T47D (cell line): ENCODE measurements around the gene ATG2B.

Source experiments
- DNase-seq, 2 experiments: peaks; one replicate each; pipeline versions ENCODE4 v3.0.0 to v3.0.0-alpha.2; 2011 to 2012; ENCODE audit warnings: low read depth in 1 of 2, low spot score in 1 of 2
- JUND ChIP-seq: IDR thresholded peaks from 2 replicates; pipeline ENCODE4 v1.6.1; 2012; ENCODE audit warnings: low read depth
- in situ Hi-C: cut with HindIII; loops from 2 replicates; pipeline ENCODE4 v1.10.0; 2016; ENCODE audit warnings: low sequenced_read_pairs, low pct_unique_long_range_greater_than_20kb

The ATG2B gene

DNA sequence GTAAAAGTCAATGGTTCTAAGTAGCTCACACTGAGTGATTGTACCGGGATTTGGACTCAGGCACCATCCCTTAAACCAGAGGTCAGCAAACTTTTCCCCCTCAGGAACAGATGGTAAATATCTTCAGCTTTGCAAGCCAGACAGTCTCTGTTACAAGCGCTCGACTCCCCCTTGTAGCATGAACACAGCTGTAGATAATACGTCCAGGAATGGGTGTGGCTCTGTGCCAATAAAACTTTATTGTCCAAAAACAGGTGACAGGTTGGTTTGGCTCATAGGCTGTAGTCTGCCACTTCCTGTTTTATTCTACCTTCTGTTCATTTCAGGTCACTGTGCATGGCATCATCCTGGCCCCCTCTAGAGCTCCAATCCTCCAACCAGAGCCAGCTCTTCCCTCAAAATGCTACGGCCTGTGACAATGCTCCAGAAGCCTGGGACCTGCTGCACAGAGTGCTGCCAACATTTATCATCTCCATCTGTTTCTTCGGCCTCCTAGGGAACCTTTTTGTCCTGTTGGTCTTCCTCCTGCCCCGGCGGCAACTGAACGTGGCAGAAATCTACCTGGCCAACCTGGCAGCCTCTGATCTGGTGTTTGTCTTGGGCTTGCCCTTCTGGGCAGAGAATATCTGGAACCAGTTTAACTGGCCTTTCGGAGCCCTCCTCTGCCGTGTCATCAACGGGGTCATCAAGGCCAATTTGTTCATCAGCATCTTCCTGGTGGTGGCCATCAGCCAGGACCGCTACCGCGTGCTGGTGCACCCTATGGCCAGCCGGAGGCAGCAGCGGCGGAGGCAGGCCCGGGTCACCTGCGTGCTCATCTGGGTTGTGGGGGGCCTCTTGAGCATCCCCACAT is 99.6 kb downstream of the ATG2B start:
- in situ Hi-C loops: no loop called here

GRCh38 chr14:96261772-96262655 is 101.1 kb downstream of the ATG2B start:
- DNase-seq: no peak
- in situ Hi-C loops: no loop called here
- TF ChIP-seq JUND: no peak

More for the DNA sequence above, 99.6 kb downstream of the ATG2B start:
- no peak for TF ChIP-seq JUND
- DNase-seq: peak in 1 of 2 experiments; percentile 40

GRCh38 chr14:96261053-96261452 is 102.1 kb downstream of the ATG2B start:
- in situ Hi-C loops: no loop called here
- no peak for TF ChIP-seq JUND
- peak in 1 of 2 experiments; percentile 51 for DNase-seq

DNA sequence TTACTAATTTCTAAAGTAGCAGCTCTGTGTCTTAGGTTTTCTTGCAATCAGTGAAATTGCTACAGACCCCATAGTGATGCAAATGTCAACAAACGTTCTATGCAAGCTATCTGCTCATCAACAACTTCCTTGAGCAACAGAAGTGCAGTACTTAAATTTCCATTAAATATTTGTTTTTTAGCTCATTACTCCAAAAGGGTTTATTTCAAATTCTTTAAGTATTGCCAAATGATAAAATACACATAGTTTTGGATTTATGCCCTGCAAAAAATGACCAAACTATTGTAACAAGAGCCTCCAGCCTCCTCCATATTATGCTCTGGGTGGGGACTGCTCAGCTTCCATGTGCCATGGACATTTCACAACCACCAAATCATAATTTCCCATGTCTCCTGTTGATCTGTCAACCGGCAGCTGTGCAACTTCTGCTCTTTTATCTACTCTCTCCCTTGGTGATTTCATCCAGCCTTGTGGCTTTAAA is 102.8 kb downstream of the ATG2B start:
- in situ Hi-C loops: no loop called here
- DNase-seq: no peak
- no peak for TF ChIP-seq JUND

DNA sequence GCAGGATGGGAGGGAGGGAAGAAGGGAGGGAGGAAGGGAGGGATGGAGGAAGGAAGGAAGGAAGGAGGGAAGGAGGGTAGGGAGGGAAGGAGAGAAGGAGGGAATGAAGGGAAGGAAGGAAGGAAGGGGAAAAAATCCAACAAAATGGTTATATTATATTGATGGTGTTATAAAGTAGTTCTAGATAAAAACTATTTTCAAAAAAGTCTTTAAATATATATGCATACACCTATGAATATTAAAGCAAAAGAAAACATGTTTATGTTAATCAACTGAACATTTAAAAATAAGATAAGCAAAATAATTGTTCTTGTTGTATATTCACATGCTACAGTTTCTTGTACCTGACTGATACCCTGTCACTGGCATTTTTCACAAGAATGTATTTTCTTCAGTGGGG is 105.2 kb downstream of the ATG2B start:
- DNase-seq: no peak
- TF ChIP-seq JUND: no peak
- in situ Hi-C loops: no loop called here

DNA sequence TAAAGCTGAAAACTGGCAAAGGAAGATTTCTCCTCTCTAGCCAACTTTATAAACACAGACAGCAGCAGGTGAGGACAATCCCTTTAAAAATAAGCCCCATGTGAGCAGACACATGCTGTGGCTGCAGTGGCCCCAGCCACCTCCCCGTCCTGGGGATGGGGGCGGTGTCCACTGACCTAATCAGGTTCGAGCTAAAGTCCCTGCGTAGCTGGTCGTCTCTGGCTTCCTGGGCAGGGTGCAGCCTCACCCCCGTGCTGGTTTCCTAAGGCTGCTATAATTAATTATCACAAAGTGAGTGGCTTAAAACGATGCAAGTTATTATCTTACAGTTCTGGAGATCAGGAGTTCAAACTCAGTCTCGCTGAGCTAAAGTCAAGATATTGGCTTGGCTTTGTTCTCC is 106.1 kb downstream of the ATG2B start:
- no peak for TF ChIP-seq JUND
- in situ Hi-C loops: no loop called here
- DNase-seq: no peak

DNA sequence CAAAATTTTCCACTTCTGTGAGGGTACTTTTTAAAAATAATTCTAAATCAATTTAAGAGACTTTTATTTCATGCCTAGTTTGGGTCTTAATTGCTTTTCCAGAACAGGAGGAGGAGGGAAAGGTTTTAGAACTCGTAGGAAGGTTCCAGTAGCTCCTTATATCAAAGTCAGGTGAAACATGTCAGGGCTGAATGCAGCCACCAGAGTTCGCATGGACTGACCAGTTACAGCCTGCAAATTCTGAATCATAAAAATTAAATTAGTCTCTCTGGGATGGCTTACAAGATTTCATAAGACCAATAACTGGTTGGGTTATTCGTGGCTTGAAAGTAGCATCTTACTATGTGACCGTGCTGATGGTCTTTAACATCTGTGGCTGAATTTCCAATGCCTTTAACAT is 106.7 kb downstream of the ATG2B start:
- TF ChIP-seq JUND: no peak
- no peak for DNase-seq
- in situ Hi-C loops: no loop called here

DNA sequence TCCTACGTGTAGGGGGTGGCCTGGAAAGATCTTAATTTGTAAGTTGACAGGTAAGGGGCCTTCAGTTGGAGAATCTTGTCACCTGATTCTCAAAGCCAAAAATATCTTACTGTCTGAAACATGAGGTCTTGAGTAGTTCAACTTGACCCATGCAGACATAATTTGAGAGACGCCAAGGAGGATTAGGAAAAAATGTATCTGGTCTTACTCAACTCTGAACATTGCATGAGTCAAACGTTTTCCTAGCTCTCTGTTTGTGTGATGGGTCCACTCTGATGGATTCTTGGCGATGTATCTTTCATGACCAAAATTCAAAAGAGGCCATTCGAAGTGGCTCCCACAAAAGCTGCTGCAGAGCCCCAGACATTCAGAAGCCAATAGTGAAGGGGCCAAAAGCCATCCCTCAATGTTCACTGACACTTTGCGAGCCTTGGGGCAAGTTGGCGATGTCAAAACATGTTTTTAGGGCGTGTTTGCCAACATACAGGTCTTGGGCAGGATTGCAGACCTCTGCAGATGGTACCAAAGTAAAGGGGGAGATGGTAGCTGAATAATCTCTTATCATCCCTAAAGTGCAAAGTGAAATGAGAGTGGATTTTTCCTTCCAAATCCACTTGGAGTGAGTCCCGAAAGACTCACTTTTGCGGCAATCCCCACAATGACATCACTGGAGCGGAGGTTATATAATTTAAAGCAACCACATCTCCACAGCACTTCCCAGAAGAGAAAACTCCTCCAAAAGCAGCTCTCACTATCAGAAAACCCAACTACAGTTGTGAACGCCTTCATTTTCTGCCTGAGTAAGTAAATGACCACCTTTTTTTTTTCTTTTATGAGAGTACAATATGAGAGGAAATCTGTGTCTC is 107.4 kb downstream of the ATG2B start, which contains the start of gene BDKRB1:
TSS of gene BDKRB1 (plus strand) at position 710 of the 866 bp plus-strand sequence. CDS start 7,473 bp downstream, outside the sequence.
- DNase-seq: no peak
- no peak for TF ChIP-seq JUND
- in situ Hi-C loops: no loop called here

DNA sequence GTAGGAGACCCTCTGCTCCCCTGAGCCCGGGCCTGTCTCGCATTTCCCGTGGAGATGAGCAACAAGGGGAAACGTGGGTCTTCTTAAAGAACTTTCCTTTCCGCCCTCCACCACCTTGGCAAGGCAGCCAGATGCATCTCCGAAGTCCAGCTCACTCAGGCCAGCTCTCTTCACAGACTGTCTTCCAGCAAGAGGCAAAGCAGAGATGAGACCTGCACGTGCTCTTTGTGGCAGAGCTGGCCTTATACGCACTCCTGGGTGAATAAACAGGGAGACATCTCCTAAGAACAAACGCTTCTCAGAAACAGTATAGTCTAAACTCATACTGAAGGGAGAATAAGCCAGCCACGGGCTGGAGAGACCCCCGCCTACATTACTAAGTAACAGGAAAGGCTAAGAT is 108.5 kb downstream of the ATG2B start:
- DNase-seq: no peak
- TF ChIP-seq JUND: no peak
- in situ Hi-C loops: no loop called here

DNA sequence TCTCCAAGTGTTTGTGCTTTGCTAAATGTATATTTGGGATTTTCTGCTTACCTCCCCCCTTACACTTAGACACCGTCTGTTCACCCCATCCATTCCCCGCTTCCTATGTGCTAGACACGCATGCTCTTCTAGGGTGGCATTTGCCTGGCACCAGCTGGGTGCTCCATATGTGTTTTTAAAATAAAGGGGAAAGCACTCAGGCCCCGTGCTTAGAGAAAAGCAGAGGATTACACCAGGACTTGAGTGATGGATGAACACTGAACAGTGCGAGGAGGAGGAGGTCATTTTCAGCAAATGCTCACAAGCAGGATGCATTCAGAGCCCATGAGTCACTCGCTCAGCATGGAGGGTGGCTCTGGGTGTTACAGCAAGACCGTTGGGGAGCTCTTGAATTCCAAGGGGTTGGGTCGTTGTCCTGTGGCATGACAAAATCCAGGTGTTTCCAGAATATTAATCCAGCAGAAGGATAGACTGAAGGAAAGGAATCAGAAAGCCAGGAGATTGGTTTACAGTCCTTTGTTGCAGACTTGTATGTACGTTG is 110.1 kb downstream of the ATG2B start:
- in situ Hi-C loops: no loop called here
- DNase-seq: no peak
- no peak for TF ChIP-seq JUND

GRCh38 chr14:96252323-96252998 is 110.7 kb downstream of the ATG2B start:
- in situ Hi-C loops: no loop called here
- DNase-seq: no peak

More at GRCh38 chr14:96252323-96252998, 110.7 kb downstream of the ATG2B start:
- no peak for TF ChIP-seq JUND
